ENCODE data around the gene ALOX15. TPM values are rescaled to one million over a fixed set of nuclear protein-coding genes. Genes with fewer than 3 reads are reported as not detected.
"Not testable (repeated sequence)": the region's sequence is repeated elsewhere in the genome, so short reads cannot be mapped to it uniquely, and the experiment has no call there.

The ALOX15 gene
- total RNA-seq, 1 donor from 2014 or later: 4.9 TPM

DNA sequence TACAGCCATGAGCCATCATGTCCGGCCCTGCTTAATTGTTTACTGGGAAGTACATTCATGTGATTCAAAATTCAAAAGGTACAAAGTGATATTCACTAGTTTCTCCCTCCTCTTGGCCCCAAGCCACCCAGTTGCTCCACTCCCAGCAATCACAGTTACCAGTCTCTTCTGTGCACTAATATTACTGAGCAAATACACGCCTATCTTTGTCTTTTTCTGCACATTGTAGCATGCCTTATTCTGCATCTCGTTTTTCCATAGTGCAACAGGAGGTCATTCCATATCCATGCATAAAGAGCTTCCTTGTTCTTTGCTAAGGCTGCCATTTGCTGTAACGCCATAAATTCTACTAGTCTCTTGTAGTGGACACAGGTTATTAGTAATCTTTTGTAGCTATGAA is 2.2 kb upstream of the ALOX15 start:
- no peak for TF ChIP-seq CTCF (conservative IDR thresholded peaks at IDR 0.05)
- Mint-ChIP-seq H3K9me3 (no peaks in the 10 kb centered on the region), H3K27ac (no peak overlapping the region), H3K36me3 (no peaks in the 10 kb centered on the region), H3K27me3 (peaks cover 65% of the 10 kb centered on the region), H3K4me1 (ENCODE audit: unreplicated experiment) (peaks cover 23% of the 10 kb centered on the region), H3K4me3 (peak overlapping the region; percentile 27)
- DNase-seq (ENCODE audit: extremely low spot score, unreplicated experiment): no peak

DNA sequence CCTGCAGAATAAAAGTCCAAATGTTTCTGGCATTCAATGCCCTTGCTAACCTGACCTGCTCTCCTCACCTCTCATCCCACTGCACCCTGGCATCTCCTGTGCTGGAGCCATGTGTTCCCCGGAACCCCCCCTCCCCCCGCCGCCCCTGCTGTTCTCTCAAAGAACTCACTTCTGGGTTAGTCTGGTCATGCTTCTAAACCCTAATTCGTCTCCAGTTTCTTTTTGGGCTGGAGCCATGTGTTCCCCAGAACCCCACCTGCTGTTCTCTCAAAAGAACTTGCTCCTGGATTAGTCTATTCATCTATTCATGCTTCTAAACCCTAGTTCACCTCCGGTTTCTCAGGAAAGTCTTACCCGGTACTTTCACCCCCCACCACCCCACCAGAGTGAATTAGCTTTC is 808 bp upstream of the ALOX15 start:
- Mint-ChIP-seq H3K36me3 (no peaks in the 10 kb centered on the region), H3K27me3 (peaks cover 76% of the 10 kb centered on the region), H3K4me1 (ENCODE audit: unreplicated experiment) (peaks cover 17% of the 10 kb centered on the region), H3K9me3 (no peaks in the 10 kb centered on the region), H3K4me3 (peak overlapping the region; percentile 54), H3K27ac (no peak overlapping the region)
- no peak for DNase-seq (ENCODE audit: extremely low spot score, unreplicated experiment)
- no peak for TF ChIP-seq CTCF (conservative IDR thresholded peaks at IDR 0.05)

GRCh38 chr17:4640569-4641188 is 799 bp downstream of the ALOX15 start:
- not testable (repeated sequence) for H3K27ac Mint-ChIP-seq; DNase-seq (ENCODE audit: extremely low spot score, unreplicated experiment); H3K36me3 Mint-ChIP-seq; H3K9me3 Mint-ChIP-seq
- peaks cover 85% of the 10 kb centered on the region for H3K27me3 Mint-ChIP-seq
- H3K4me3 Mint-ChIP-seq: peak overlapping the region; percentile 70
- H3K4me1 Mint-ChIP-seq (ENCODE audit: unreplicated experiment): peaks cover 21% of the 10 kb centered on the region

DNA sequence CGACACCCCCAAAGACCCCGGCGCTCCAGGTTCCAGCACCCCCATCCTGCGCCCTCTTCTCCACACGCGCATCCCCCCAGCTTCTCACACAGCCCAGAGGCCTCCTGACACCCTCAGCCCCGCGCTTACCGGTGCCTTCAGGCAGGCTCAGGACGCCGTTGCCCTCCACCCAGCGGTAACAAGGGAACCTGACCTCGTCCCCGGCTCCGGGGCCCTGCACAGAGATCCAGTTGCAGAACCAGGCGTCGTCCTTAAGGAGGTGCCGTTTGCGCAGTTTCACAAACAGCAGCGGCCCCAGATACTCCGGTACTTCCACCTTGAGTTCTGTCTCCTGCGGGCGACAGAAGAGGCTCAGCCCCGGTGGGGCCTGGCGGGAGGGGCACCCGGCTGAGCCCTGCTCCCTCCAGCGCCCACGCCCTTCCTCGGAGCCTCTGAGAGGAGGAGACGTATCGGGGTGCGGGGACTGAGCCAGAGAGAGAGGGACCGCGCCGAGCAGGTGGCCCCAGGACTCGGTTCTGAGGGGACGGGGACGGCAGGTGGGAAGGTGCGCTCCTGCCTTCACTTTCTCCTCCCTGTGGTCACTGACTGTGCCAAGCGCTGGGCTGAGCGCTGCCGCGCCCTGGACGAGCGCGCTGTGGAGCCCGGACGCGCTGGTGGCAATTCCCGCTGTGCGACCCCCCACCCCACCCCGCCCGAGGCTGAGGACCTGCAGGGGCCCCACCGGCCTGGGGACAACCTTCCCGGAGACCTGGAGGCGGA is 2.0 kb downstream of the ALOX15 start:
- DNase-seq (ENCODE audit: extremely low spot score, unreplicated experiment); H3K27ac Mint-ChIP-seq; H3K36me3 Mint-ChIP-seq; H3K9me3 Mint-ChIP-seq: not testable (repeated sequence)
- H3K4me3 Mint-ChIP-seq: peak overlapping the region; percentile 79
- peaks cover 86% of the 10 kb centered on the region for H3K27me3 Mint-ChIP-seq
- H3K4me1 Mint-ChIP-seq (ENCODE audit: unreplicated experiment): peaks cover 21% of the 10 kb centered on the region

DNA sequence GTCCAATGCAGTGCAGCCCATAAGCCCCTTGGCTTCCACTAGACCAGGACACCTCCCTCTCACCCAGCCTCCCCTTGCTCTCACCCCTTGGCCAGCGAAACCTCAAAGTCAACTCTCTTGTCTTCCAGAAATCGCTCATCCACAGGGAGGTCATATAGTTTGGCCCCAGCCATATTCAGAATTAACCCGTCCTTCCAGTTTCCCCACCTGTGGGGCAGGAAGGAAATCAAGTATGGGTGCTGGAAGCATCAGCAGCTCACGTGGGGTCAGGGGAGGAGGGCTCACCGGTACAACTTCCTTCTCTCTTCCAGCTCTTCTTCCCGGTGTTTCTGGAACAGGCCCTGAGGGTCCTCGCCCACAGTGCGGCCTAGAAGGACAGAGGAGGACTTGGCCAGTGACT is 2.7 kb downstream of the ALOX15 start:
- not testable (repeated sequence) for DNase-seq (ENCODE audit: extremely low spot score, unreplicated experiment); H3K9me3 Mint-ChIP-seq; H3K27ac Mint-ChIP-seq; H3K36me3 Mint-ChIP-seq
- Mint-ChIP-seq H3K27me3 (peaks cover 83% of the 10 kb centered on the region), H3K4me1 (ENCODE audit: unreplicated experiment) (peaks cover 21% of the 10 kb centered on the region), H3K4me3 (peak overlapping the region; percentile 79)

DNA sequence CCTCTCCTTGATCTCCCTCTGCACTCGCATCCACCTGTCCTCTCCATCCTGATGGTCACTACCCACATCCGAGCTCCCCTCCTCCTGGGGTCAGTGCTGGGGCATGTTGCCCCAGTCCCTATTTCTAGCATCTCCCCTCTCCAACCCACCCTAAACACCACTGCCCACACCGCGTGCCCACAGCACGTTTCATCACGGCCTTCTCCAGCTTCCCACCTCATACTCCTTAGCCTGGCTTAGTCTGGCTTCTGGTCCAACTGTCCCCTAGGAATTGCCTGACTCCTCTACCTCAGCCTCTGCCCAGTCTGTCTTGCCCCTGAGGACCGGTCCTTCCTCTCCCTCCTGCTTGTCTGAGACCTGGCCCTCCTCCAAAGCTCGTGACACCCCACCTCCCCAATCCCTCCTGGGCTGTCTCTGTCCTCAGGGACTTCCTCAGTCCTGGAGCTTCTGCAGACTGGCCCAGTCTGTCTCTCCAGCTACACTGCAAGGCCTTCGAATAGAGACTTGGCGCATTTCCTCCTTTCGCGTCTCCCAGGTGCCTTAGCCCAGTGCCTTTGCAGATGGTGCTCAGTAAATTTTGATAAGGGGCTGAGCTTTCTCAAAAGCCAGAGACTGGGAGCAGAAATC is 4.9 kb downstream of the ALOX15 start:
- Mint-ChIP-seq H3K27ac (no peak overlapping the region), H3K4me3 (no peak overlapping the region), H3K36me3 (no peaks in the 10 kb centered on the region), H3K9me3 (no peaks in the 10 kb centered on the region), H3K4me1 (ENCODE audit: unreplicated experiment) (peaks cover 19% of the 10 kb centered on the region), H3K27me3 (peaks cover 72% of the 10 kb centered on the region)
- no peak for TF ChIP-seq CTCF (conservative IDR thresholded peaks at IDR 0.05)
- DNase-seq (ENCODE audit: extremely low spot score, unreplicated experiment): no peak

DNA sequence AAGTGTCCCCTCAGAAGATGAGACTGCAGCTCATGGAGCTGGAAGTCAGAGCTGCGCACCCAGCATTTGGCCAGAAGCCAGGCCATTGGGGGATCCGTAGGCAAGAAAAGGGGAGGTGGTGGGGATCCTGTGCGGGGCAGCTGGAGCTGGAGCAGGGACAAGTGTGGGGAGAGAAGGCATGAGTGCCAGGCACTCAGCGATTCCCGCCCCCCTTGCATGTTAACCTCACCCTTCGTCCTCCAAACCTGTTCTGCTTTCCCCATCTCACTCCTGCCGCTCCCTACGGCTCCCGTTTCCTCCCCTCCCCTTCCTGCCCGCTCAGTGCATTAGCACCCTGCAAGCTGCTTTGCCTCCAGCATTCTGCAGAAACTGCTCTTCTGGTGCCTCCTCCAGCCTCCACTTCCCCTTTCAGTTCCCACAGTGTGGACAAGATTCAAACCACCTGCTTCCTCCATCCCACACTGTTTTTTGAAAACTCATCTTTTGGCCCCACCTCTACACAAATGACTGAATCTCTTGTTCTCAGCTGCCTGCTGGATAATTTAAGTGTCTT is 5.6 kb downstream of the ALOX15 start:
- H3K27ac Mint-ChIP-seq: no peak overlapping the region
- no peaks in the 10 kb centered on the region for H3K36me3 Mint-ChIP-seq
- H3K4me1 Mint-ChIP-seq (ENCODE audit: unreplicated experiment): peaks cover 18% of the 10 kb centered on the region
- no peak for TF ChIP-seq CTCF (conservative IDR thresholded peaks at IDR 0.05)
- H3K9me3 Mint-ChIP-seq: no peaks in the 10 kb centered on the region
- peaks cover 65% of the 10 kb centered on the region for H3K27me3 Mint-ChIP-seq
- DNase-seq (ENCODE audit: extremely low spot score, unreplicated experiment): no peak
- no peak overlapping the region for H3K4me3 Mint-ChIP-seq

Measured in type B pancreatic cell (in vitro differentiated cells).